ENCODE data around the gene PARD3B. TPM values are rescaled to one million over a fixed set of nuclear protein-coding genes. Genes with fewer than 3 reads are reported as not detected.

The PARD3B gene
- total RNA-seq, 2 experiments from 2014 or later = 0.11 to 0.88 TPM

- no peak for ATAC-seq
- H3K4me1 Mint-ChIP-seq (ENCODE audit: low read depth) = no peaks in the 10 kb centered on the region
- H3K9me3 Mint-ChIP-seq = no peaks in the 10 kb centered on the region
- no peak overlapping the region for H3K27ac Mint-ChIP-seq
- POLR2A ChIA-PET = no interaction called here
- no peak overlapping the region for H3K4me3 Mint-ChIP-seq
- no peaks in the 10 kb centered on the region for H3K36me3 Mint-ChIP-seq (ENCODE audit: low read depth)
- intact Hi-C loops (cut with micrococcal nuclease) = no loop called here
- no peak for DNase-seq
- H3K27me3 Mint-ChIP-seq = peaks cover 2% of the 10 kb centered on the region
- TF ChIP-seq, protein P1, sequence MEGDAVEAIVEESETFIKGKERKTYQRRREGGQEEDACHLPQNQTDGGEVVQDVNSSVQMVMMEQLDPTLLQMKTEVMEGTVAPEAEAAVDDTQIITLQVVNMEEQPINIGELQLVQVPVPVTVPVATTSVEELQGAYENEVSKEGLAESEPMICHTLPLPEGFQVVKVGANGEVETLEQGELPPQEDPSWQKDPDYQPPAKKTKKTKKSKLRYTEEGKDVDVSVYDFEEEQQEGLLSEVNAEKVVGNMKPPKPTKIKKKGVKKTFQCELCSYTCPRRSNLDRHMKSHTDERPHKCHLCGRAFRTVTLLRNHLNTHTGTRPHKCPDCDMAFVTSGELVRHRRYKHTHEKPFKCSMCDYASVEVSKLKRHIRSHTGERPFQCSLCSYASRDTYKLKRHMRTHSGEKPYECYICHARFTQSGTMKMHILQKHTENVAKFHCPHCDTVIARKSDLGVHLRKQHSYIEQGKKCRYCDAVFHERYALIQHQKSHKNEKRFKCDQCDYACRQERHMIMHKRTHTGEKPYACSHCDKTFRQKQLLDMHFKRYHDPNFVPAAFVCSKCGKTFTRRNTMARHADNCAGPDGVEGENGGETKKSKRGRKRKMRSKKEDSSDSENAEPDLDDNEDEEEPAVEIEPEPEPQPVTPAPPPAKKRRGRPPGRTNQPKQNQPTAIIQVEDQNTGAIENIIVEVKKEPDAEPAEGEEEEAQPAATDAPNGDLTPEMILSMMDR (IDR thresholded peaks at IDR 0.05) = no peak
- CTCF ChIA-PET = interaction anchor here (0.8 kb wide), 1 partner anchor 26 kb away, joined by 3 read pairs; no protein-coding TSS in a partner anchor
These were observed 119.4 kb downstream of the PARD3B start for GRCh38 chr2:204664708-204665121.

DNA sequence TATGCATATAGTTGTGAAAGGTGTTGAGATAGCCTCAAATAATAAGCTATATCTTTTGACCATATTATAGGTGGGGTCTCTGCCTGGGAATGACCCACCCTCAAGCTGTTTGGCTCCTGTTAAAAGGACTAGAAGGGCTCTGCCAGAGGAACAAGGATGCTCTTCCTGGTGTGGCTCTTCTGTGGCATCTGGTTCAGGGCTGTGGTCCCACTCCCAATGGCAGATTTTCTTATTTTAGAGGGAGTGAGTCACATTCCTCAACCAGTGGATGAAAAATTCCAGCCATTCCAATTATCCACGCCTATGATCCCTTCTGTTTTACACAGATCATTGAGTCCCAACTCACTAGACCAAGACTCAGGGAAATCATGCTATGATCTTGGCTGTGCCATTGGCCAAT, 119.9 kb downstream of the PARD3B start:
- no peak overlapping the region for H3K27ac Mint-ChIP-seq
- H3K4me1 Mint-ChIP-seq (ENCODE audit: low read depth) = no peaks in the 10 kb centered on the region
- TF ChIP-seq, protein P1 (IDR thresholded peaks at IDR 0.05) = no peak
- ChIA-PET POLR2A (no interaction called here), CTCF (no interaction called here)
- no peaks in the 10 kb centered on the region for H3K36me3 Mint-ChIP-seq (ENCODE audit: low read depth)
- no peak overlapping the region for H3K4me3 Mint-ChIP-seq
- H3K9me3 Mint-ChIP-seq = no peaks in the 10 kb centered on the region
- ATAC-seq (no peak), DNase-seq (no peak)
- peaks cover 2% of the 10 kb centered on the region for H3K27me3 Mint-ChIP-seq
- intact Hi-C loops (cut with micrococcal nuclease) = no loop called here

GRCh38 chr2:204665771-204666170, 120.5 kb downstream of the PARD3B start:
- H3K4me1 Mint-ChIP-seq (ENCODE audit: low read depth) = no peaks in the 10 kb centered on the region
- H3K27ac Mint-ChIP-seq = no peak overlapping the region
- H3K36me3 Mint-ChIP-seq (ENCODE audit: low read depth) = no peaks in the 10 kb centered on the region
- peaks cover 2% of the 10 kb centered on the region for H3K27me3 Mint-ChIP-seq
- POLR2A ChIA-PET = no interaction called here
- no peak overlapping the region for H3K4me3 Mint-ChIP-seq
- intact Hi-C loops (cut with micrococcal nuclease) = no loop called here
- no peaks in the 10 kb centered on the region for H3K9me3 Mint-ChIP-seq
- ATAC-seq = no peak
- TF ChIP-seq, protein P1 (IDR thresholded peaks at IDR 0.05) = no peak
- DNase-seq = no peak
- CTCF ChIA-PET = no interaction called here

- intact Hi-C loops (cut with micrococcal nuclease) = no loop called here
- H3K4me1 Mint-ChIP-seq (ENCODE audit: low read depth) = no peaks in the 10 kb centered on the region
- no peak overlapping the region for H3K4me3 Mint-ChIP-seq
- ChIA-PET CTCF (no interaction called here), POLR2A (no interaction called here)
- H3K36me3 Mint-ChIP-seq (ENCODE audit: low read depth) = no peaks in the 10 kb centered on the region
- peaks cover 2% of the 10 kb centered on the region for H3K27me3 Mint-ChIP-seq
- H3K9me3 Mint-ChIP-seq = no peaks in the 10 kb centered on the region
- H3K27ac Mint-ChIP-seq = no peak overlapping the region
- DNase-seq (no peak), ATAC-seq (no peak)
- TF ChIP-seq, protein P1 (IDR thresholded peaks at IDR 0.05) = no peak
These were observed 122.7 kb downstream of the PARD3B start for GRCh38 chr2:204667990-204668389.

DNA sequence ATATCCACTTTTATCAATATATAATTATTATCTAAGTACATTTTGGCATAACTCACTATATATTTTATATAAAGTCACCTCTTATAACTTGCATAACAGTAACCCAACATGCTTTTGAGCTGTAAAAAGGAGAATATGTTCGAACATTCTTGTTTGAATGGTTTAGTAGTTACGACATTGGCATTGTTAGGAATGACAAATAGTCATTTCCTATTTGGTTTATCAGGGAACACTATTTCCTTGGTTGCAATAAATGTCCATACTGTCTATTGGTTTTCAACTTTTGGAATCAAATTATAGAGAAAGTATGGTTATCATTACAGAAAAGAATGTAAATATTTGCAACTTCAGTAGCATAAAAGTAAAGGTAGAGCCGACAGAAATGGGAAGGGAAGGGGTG, 124.1 kb downstream of the PARD3B start:
- TF ChIP-seq, protein P1 (IDR thresholded peaks at IDR 0.05) = no peak
- ChIA-PET CTCF (no interaction called here), POLR2A (no interaction called here)
- intact Hi-C loops (cut with micrococcal nuclease) = no loop called here
- Mint-ChIP-seq H3K36me3 (ENCODE audit: low read depth) (no peaks in the 10 kb centered on the region), H3K27ac (no peak overlapping the region), H3K27me3 (peaks cover 2% of the 10 kb centered on the region), H3K4me1 (ENCODE audit: low read depth) (no peaks in the 10 kb centered on the region), H3K9me3 (no peaks in the 10 kb centered on the region), H3K4me3 (no peak overlapping the region)
- ATAC-seq (no peak), DNase-seq (no peak)
